ENCODE data around the gene CCL17.
"Not testable (repeated sequence)": the region's sequence is repeated elsewhere in the genome, so short reads cannot be mapped to it uniquely, and the experiment has no call there.

CCL17 gene

GRCh38 chr16:57396786-57397185, 7.8 kb upstream of the CCL17 start:
- no peak for DNase-seq (ENCODE audit: low read depth in 3 of 3)

GRCh38 chr16:57397493-57397892, 7.1 kb upstream of the CCL17 start:
- not testable (repeated sequence) for DNase-seq (ENCODE audit: low read depth in 3 of 3)

- no peak for DNase-seq (ENCODE audit: low read depth in 3 of 3)
These were observed 2.5 kb upstream of the CCL17 start for GRCh38 chr16:57401943-57402640.

GRCh38 chr16:57405097-57405496, 530 bp downstream of the CCL17 start:
- DNase-seq (ENCODE audit: low read depth in 3 of 3) = no peak

GRCh38 chr16:57406881-57407280, 2.3 kb downstream of the CCL17 start:
- DNase-seq (ENCODE audit: low read depth in 3 of 3) = no peak

GRCh38 chr16:57407521-57408353, 3.2 kb downstream of the CCL17 start:
- DNase-seq (ENCODE audit: low read depth in 3 of 3) = no peak

- DNase-seq (ENCODE audit: low read depth in 3 of 3) = no peak
These were observed 4.5 kb downstream of the CCL17 start for GRCh38 chr16:57409065-57409464.

- DNase-seq (ENCODE audit: low read depth in 3 of 3) = no peak
These were observed 5.5 kb downstream of the CCL17 start for GRCh38 chr16:57409870-57410587.

GRCh38 chr16:57411362-57411976, 6.9 kb downstream of the CCL17 start:
- DNase-seq (ENCODE audit: low read depth in 3 of 3) = no peak

- DNase-seq (ENCODE audit: low read depth in 3 of 3) = no peak
These were observed 8.0 kb downstream of the CCL17 start for GRCh38 chr16:57412584-57412983.

GRCh38 chr16:57413301-57413730, 8.7 kb downstream of the CCL17 start:
- no peak for DNase-seq (ENCODE audit: low read depth in 3 of 3)

GRCh38 chr16:57413733-57414132, 9.2 kb downstream of the CCL17 start:
- no peak for DNase-seq (ENCODE audit: low read depth in 3 of 3)

- no peak for DNase-seq (ENCODE audit: low read depth in 3 of 3)
These were observed 11.5 kb downstream of the CCL17 start for GRCh38 chr16:57416084-57416483.

GRCh38 chr16:57419506-57419905, 14.9 kb downstream of the CCL17 start:
- no peak for DNase-seq (ENCODE audit: low read depth in 3 of 3)

GRCh38 chr16:57422026-57422944, 17.7 kb downstream of the CCL17 start:
- DNase-seq (ENCODE audit: low read depth in 3 of 3) = no peak

GRCh38 chr16:57423152-57423551, 18.6 kb downstream of the CCL17 start:
- DNase-seq (ENCODE audit: low read depth in 3 of 3) = no peak

GRCh38 chr16:57424583-57424982, 20.0 kb downstream of the CCL17 start:
- DNase-seq (ENCODE audit: low read depth in 3 of 3) = no peak

- no peak for DNase-seq (ENCODE audit: low read depth in 3 of 3)
These were observed 21.8 kb downstream of the CCL17 start for GRCh38 chr16:57426356-57426755.

GRCh38 chr16:57427307-57427706, 22.7 kb downstream of the CCL17 start:
- DNase-seq (ENCODE audit: low read depth in 3 of 3) = no peak

GRCh38 chr16:57427824-57428223, 23.3 kb downstream of the CCL17 start:
- DNase-seq (ENCODE audit: low read depth in 3 of 3) = no peak

GRCh38 chr16:57430955-57431354, 26.4 kb downstream of the CCL17 start:
- DNase-seq (ENCODE audit: low read depth in 3 of 3) = no peak

Data from stimulated activated CD4-positive, alpha-beta T cell treated with anti-CD3 and anti-CD28 coated beads, TNF-alpha, amount 100 ng/mL, for 24 hours (primary cell).